GM21737 (cell line): ENCODE measurements around the gene DKK2.
"Not testable (repeated sequence)": the region's sequence is repeated elsewhere in the genome, so short reads cannot be mapped to it uniquely, and the experiment has no call there.

Experiments
- ATAC-seq: cut with Tn5 transposase; IDR thresholded peaks from one replicate; pipeline ENCODE4 v1.9.1; 2021; ENCODE audit warnings: mild to moderate bottlenecking, moderate library complexity; ENCODE audit not compliant: unreplicated experiment

DKK2 gene

GRCh38 chr4:106914223-106914622 lies 121.9 kb downstream of the DKK2 start:
- ATAC-seq, result no peak

GRCh38 chr4:106909486-106910188 lies 126.5 kb downstream of the DKK2 start:
- ATAC-seq, result no peak

GRCh38 chr4:106908049-106908448 lies 128.1 kb downstream of the DKK2 start:
- not testable (repeated sequence) for ATAC-seq

- no peak for ATAC-seq
These were observed 128.9 kb downstream of the DKK2 start for GRCh38 chr4:106907216-106907615.

GRCh38 chr4:106906728-106907127 lies 129.4 kb downstream of the DKK2 start:
- ATAC-seq, result no peak

GRCh38 chr4:106898621-106899230 lies 137.4 kb downstream of the DKK2 start:
- peak; percentile 64 for ATAC-seq

- ATAC-seq, result no peak
These were observed 142.2 kb downstream of the DKK2 start for GRCh38 chr4:106893903-106894302.

- no peak for ATAC-seq
These were observed 142.7 kb downstream of the DKK2 start for GRCh38 chr4:106893395-106893881.

- ATAC-seq, result no peak
These were observed 143.3 kb downstream of the DKK2 start for GRCh38 chr4:106892786-106893185.

- no peak for ATAC-seq
These were observed 160.8 kb downstream of the DKK2 start for GRCh38 chr4:106875340-106875739.
